H1 (cell line): ENCODE data around the gene LRP8. TPM values are rescaled to one million over a fixed set of nuclear protein-coding genes. Genes with fewer than 3 reads are reported as not detected.

Experiments used
- EP300 ChIP-seq, 2 experiments: IDR thresholded peaks; 1 replicate in 1 of 2; 2 replicates in 1 of 2; pipeline ENCODE4 v1.6.1; 2011 to 2012; ENCODE audit warnings: low read depth in 2 of 2, low read length in 2 of 2, mild to moderate bottlenecking in 2 of 2, borderline replicate concordance in 1 of 2, inconsistent platforms in 1 of 2, moderate library complexity in 1 of 2
- HDAC2 ChIP-seq, 2 experiments: fragments of 300-600 bp in 1 of 2; sonication (generic) in 1 of 2; IDR thresholded peaks; 2 replicates each; pipeline ENCODE4 v1.6.1; 2011 to 2012; ENCODE audit warnings: low read depth in 2 of 2, low read length in 2 of 2, mild to moderate bottlenecking in 2 of 2, moderate library complexity in 2 of 2, borderline replicate concordance in 1 of 2, inconsistent platforms in 1 of 2
- KDM1A ChIP-seq: fragments of 200-600, 300-600 bp; sonication (generic); IDR thresholded peaks from 2 replicates; pipeline ENCODE4 v1.7.1; 2016; ENCODE audit warnings: mild to moderate bottlenecking, low read length, borderline replicate concordance
- POU5F1 ChIP-seq: IDR thresholded peaks from 2 replicates; pipeline ENCODE4 v1.6.1; 2011; ENCODE audit warnings: low read depth, mild to moderate bottlenecking, low read length, moderate library complexity
- SIX5 ChIP-seq: IDR thresholded peaks from 2 replicates; pipeline ENCODE4 v1.6.1; 2011; ENCODE audit warnings: mild to moderate bottlenecking, low read depth, low read length
- SP1 ChIP-seq: IDR thresholded peaks from 2 replicates; pipeline ENCODE4 v1.6.1; 2011; ENCODE audit warnings: low read depth, low read length
- SUZ12 ChIP-seq: fragments of 200-600 bp; sonication (generic); IDR thresholded peaks from 2 replicates; pipeline ENCODE4 v1.6.1; 2012; ENCODE audit warnings: mild to moderate bottlenecking, inconsistent platforms, low read length, moderate library complexity, mixed read lengths
- TBP ChIP-seq: IDR thresholded peaks from 2 replicates; pipeline ENCODE4 v1.6.1; 2011; ENCODE audit warnings: low read depth, low read length, improper control_type of control experiment
- TCF12 ChIP-seq: IDR thresholded peaks from 2 replicates; pipeline ENCODE4 v1.6.1; 2011; ENCODE audit warnings: low read depth, mild to moderate bottlenecking, low read length
- polyA plus RNA-seq, 7 experiments: library from polyadenylated mRNA; depleted of rRNA in 3 of 7; stranded (reverse) in 5 of 7; unstranded in 2 of 7; fragments of >200 nt in 5 of 7; fragments of 200-250 nt in 2 of 7; gene quantifications; 1 replicate in 5 of 7; 2 replicates in 1 of 7; 4 replicates in 1 of 7; pipeline versions ENCODE4 v1.2.1 to v1.2.3, GENCODE V29; 2011 to 2013; ENCODE audit warnings: missing spikeins in 2 of 7, mixed read lengths in 2 of 7
- total RNA-seq: library from RNA; stranded (reverse); fragmentation: NEBNext Ultra II Directional; extraction: Animal tissue kit (Norgen Biotek cat#: 25700); gene quantifications from 2 replicates; pipeline ENCODE4 v1.2.1, GENCODE V29; 2021

Gene LRP8
- total and polyA plus RNA-seq, 2 of the 8 experiments (the other 6 are each of a cell fraction or from before 2014, with no cell fraction given) = 63.2 to 66.4 TPM

- TF ChIP-seq KDM1A (no peak), HDAC2 (IDR thresholded peaks at IDR 0.05; ENCODE audit: borderline replicate concordance in 1 of 2, low read depth in 2 of 2, low read length in 2 of 2) (no peak), POU5F1 (no peak), SUZ12 (no peak), SP1 (no peak), TCF12 (no peak), TBP (no peak), SIX5 (no peak), EP300 (IDR thresholded peaks at IDR 0.05; ENCODE audit: borderline replicate concordance in 1 of 2, low read depth in 2 of 2, low read length in 2 of 2) (no peak)
Observed at GRCh38 chr1:53285969-53286760, 41.7 kb downstream of the LRP8 start (continued).
